SK-N-SH (cell line): ENCODE results near the gene SLC9A7. TPM values are rescaled to one million over a fixed set of nuclear protein-coding genes. Genes with fewer than 3 reads are reported as not detected.

ENCODE experiments used
- CTCF ChIA-PET: fragments of 300-600, 350-600 bp; formaldehyde crosslinking; extraction: SDS; loops from one replicate; lab custom pipeline; 2021; lab: Yijun Ruan, JAX
- POLR2A ChIA-PET: fragments of 350-600 bp; sonication (Branson Sonifier 250); formaldehyde crosslinking; extraction: SDS; loops from one replicate; lab custom pipeline; 2020; ENCODE audit warnings: antibody characterized with exemption, inconsistent platforms; lab: Yijun Ruan, JAX
- DNase-seq: peaks from one replicate; pipeline ENCODE4 v3.0.0; 2012
- H2AFZ ChIP-seq: fragments of 200-600 bp; sonication (generic); 2 replicates; pipeline ENCODE4 v1.8.1; 2016; ENCODE audit warnings: antibody characterized with exemption, mild to moderate bottlenecking, low read depth
- H3F3A ChIP-seq: fragments of 200-600 bp; sonication (generic); replicated peaks from 2 replicates; pipeline ENCODE3; 2016; ENCODE audit warnings: antibody characterized with exemption, mild to moderate bottlenecking; ENCODE audit not compliant: insufficient read depth
- H3K27ac ChIP-seq, 2 experiments: fragments of 200-500 bp in 1 of 2; fragments of 200-600 bp in 1 of 2; sonication (Bioruptor generic) in 1 of 2; sonication (generic), shearing (Covaris generic) in 1 of 2; 2 replicates each; pipeline versions ENCODE4 v1.5.1 to v1.6.1; 2014 to 2016; ENCODE audit warnings: low read depth in 2 of 2, inconsistent platforms in 1 of 2, low read length in 1 of 2, mild to moderate bottlenecking in 1 of 2, mixed read lengths in 1 of 2
- H3K27me3 ChIP-seq: fragments of 200-600 bp; sonication (generic), shearing (Covaris generic); 2 replicates; pipeline ENCODE4 v1.6.1; 2016; ENCODE audit warnings: mixed run types; ENCODE audit not compliant: insufficient read depth
- H3K36me3 ChIP-seq, 2 experiments: fragments of 200-500 bp in 1 of 2; fragments of 200-600 bp in 1 of 2; sonication (Bioruptor generic) in 1 of 2; sonication (generic) in 1 of 2; replicated peaks in 1 of 2; 2 replicates each; pipeline versions ENCODE3 to v1.5.1; 2014 to 2016; ENCODE audit warnings: low read length in 1 of 2, mild to moderate bottlenecking in 1 of 2; ENCODE audit not compliant: insufficient read depth in 2 of 2, control insufficient read depth in 1 of 2
- H3K4me1 ChIP-seq, 2 experiments: fragments of 200-500 bp in 1 of 2; fragments of 200-600 bp in 1 of 2; sonication (Bioruptor generic) in 1 of 2; sonication (generic), shearing (Covaris generic) in 1 of 2; 2 replicates each; pipeline versions ENCODE4 v1.5.1 to v1.6.1; 2014 to 2016; ENCODE audit warnings: low read depth in 1 of 2, low read length in 1 of 2, mixed run types in 1 of 2; ENCODE audit not compliant: insufficient read depth in 2 of 2, control insufficient read depth in 1 of 2
- H3K4me2 ChIP-seq: fragments of 200-600 bp; sonication (generic), shearing (Covaris generic); 2 replicates; pipeline ENCODE4 v1.6.1; 2017; ENCODE audit warnings: mixed run types
- H3K4me3 ChIP-seq, 2 experiments: fragments of 200-500 bp in 1 of 2; fragments of 200-600 bp in 1 of 2; sonication (Bioruptor generic) in 1 of 2; sonication (generic), shearing (Covaris generic) in 1 of 2; 2 replicates each; pipeline versions ENCODE4 v1.5.1 to v1.8.1; 2014 to 2016; ENCODE audit warnings: low read depth in 2 of 2, inconsistent platforms in 1 of 2, low read length in 1 of 2, mild to moderate bottlenecking in 1 of 2, mixed read lengths in 1 of 2, moderate library complexity in 1 of 2
- H3K79me2 ChIP-seq: fragments of 200-600 bp; sonication (generic); 2 replicates; pipeline ENCODE4 v1.8.1; 2017; ENCODE audit warnings: mild to moderate bottlenecking; ENCODE audit not compliant: insufficient read depth
- H3K9ac ChIP-seq: fragments of 200-600 bp; sonication (generic); 2 replicates; pipeline ENCODE4 v1.6.1; 2017; ENCODE audit warnings: mixed run types
- H3K9me2 ChIP-seq: fragments of 200-600 bp; sonication (generic); 2 replicates; pipeline ENCODE4 v1.6.1; 2017; ENCODE audit warnings: mixed run types
- H3K9me3 ChIP-seq: fragments of 200-600 bp; sonication (generic); 2 replicates; pipeline ENCODE4 v1.6.1; 2017; ENCODE audit warnings: mixed run types, mild to moderate bottlenecking, moderate library complexity
- H4K20me1 ChIP-seq: fragments of 200-600 bp; sonication (generic); 2 replicates; pipeline ENCODE4 v1.6.1; 2017; ENCODE audit warnings: mild to moderate bottlenecking, mixed run types; ENCODE audit not compliant: insufficient read depth
- EP300 ChIP-seq, 2 experiments: IDR thresholded peaks; 2 replicates each; pipeline versions ENCODE4 v1.4.0 to v1.6.1; 2012; ENCODE audit warnings: borderline replicate concordance in 1 of 2, low read depth in 1 of 2, low read length in 1 of 2
- EZH2phosphoT487 ChIP-seq: fragments of 200-600 bp; sonication (generic); IDR thresholded peaks from 2 replicates; pipeline ENCODE4 v1.6.1; 2017; ENCODE audit warnings: low read depth, mixed run types, mild to moderate bottlenecking, antibody characterized with exemption, moderate library complexity, borderline replicate concordance
- GATA2 ChIP-seq: sonication (generic); formaldehyde crosslinking; IDR thresholded peaks from 2 replicates; pipeline ENCODE4 v1.5.0; 2020; ENCODE audit warnings: mild to moderate bottlenecking, missing genetic modification reagents
- JUND ChIP-seq: IDR thresholded peaks from 2 replicates; pipeline ENCODE4 v1.4.0; 2012
- MAX ChIP-seq: IDR thresholded peaks from 2 replicates; pipeline ENCODE4 v1.4.0; 2012; ENCODE audit warnings: low read depth
- MXI1 ChIP-seq: IDR thresholded peaks from 2 replicates; pipeline ENCODE4 v1.6.1; 2012; ENCODE audit warnings: mild to moderate bottlenecking, low read depth, low read length, improper control_type of control experiment
- POLR2AphosphoS5 ChIP-seq: IDR thresholded peaks from 2 replicates; pipeline ENCODE4 v1.6.1; 2012; ENCODE audit warnings: low read depth, low read length
- REST ChIP-seq: IDR thresholded peaks from 2 replicates; pipeline ENCODE4 v1.6.1; 2012; ENCODE audit warnings: mild to moderate bottlenecking, low read depth, low read length, moderate library complexity
- RXRA ChIP-seq: IDR thresholded peaks from 2 replicates; pipeline ENCODE4 v1.4.0; 2012; ENCODE audit warnings: low read depth, mild to moderate bottlenecking, borderline replicate concordance
- WGBS: methylation state at CpG from one replicate; pipeline ENCODE4 v1.1.6; 2017; ENCODE audit warnings: low lambda C conversion rate; 5-methylcytosine and 5-hydroxymethylcytosine counted together
- polyA plus RNA-seq, 3 experiments: library from polyadenylated mRNA; depleted of rRNA; stranded (reverse); fragments of >200 nt; gene quantifications; 2 replicates each; pipeline ENCODE4 v1.2.3, GENCODE V29; 2012

SLC9A7 gene
- polyA plus RNA-seq, 1 of the 3 experiments (the other 2 are of a cell fraction) = 10.5 TPM

- ChIA-PET CTCF (no interaction called here), POLR2A (no interaction called here)
- no peaks in the 10 kb centered on the region for H3K36me3 ChIP-seq
- H3K4me1 ChIP-seq = peaks cover 0 to 14% of the 10 kb centered on the region in 2 experiments; a peak in 1 of 4 replicates
- no peaks in the 10 kb centered on the region for H4K20me1 ChIP-seq
- TF ChIP-seq EZH2phosphoT487 (no peak), EP300 (IDR thresholded peaks at IDR 0.05; ENCODE audit: borderline replicate concordance in 1 of 2, low read depth in 1 of 2, low read length in 1 of 2) (no peak), RXRA (no peak), POLR2AphosphoS5 (no peak), MXI1 (no peak), MAX (no peak)
- no peak overlapping the region for H2AFZ ChIP-seq
- H3K79me2 ChIP-seq = no peaks in the 10 kb centered on the region
- no peak overlapping the region for H3K4me3 ChIP-seq
- no peaks in the 10 kb centered on the region for H3K9me3 ChIP-seq
- H3F3A ChIP-seq = peaks cover 3% of the 10 kb centered on the region
- H3K9ac ChIP-seq = no peak overlapping the region
- H3K9me2 ChIP-seq = no peaks in the 10 kb centered on the region
- H3K27me3 ChIP-seq = peaks cover 19% of the 10 kb centered on the region; the same call in 1 of the 2 replicates
- H3K4me2 ChIP-seq = no peak overlapping the region
- peak overlapping the region in 1 of 2 experiments; percentile 90; a peak in 2 of 4 replicates for H3K27ac ChIP-seq
- WGBS = 55% methylated on average over 6 of the region's 6 CpGs
- no peak for DNase-seq
Measured at GRCh38 chrX:46602468-46603102, 156.3 kb downstream of the SLC9A7 start.

GRCh38 chrX:46601283-46601682 lies 157.6 kb downstream of the SLC9A7 start:
- Histone ChIP-seq H3K4me1 (peaks cover 0 to 21% of the 10 kb centered on the region in 2 experiments; a peak in 1 of 4 replicates), H2AFZ (no peak overlapping the region), H3K79me2 (no peaks in the 10 kb centered on the region), H3K27ac (peak overlapping the region in 1 of 2 experiments; percentile 90; a peak in 3 of 4 replicates), H3K9ac (no peak overlapping the region), H3K9me2 (no peaks in the 10 kb centered on the region)
- CTCF ChIA-PET = interaction anchor here (0.8 kb wide), 1 partner anchor 10 kb away, joined by 3 read pairs; no protein-coding TSS in a partner anchor
- DNase-seq = peak; percentile 52
- TF ChIP-seq EP300 (IDR thresholded peaks at IDR 0.05; ENCODE audit: borderline replicate concordance in 1 of 2, low read depth in 1 of 2, low read length in 1 of 2) (peak in 1 of 2 experiments; percentile 55; a peak in 1 of 4 replicates), REST (no peak), JUND (no peak), GATA2 (peak; percentile 39; the same call in 1 of the 2 replicates)
- TF ChIP-seq, all 33 proteins: peak for 2
- 23% methylated on average over 6 of the region's 6 CpGs for WGBS
- Histone ChIP-seq H3K4me3 (no peak overlapping the region), H3F3A (peaks cover 3% of the 10 kb centered on the region), H3K36me3 (no peaks in the 10 kb centered on the region), H3K9me3 (no peaks in the 10 kb centered on the region), H3K27me3 (peaks cover 12% of the 10 kb centered on the region; the same call in 1 of the 2 replicates), H3K4me2 (no peak overlapping the region), H4K20me1 (no peaks in the 10 kb centered on the region)
- POLR2A ChIA-PET = no interaction called here
